NCI-H187 (cell line): ENCODE data around the gene GNB4.
A peak's percentile ranks its signal among the peaks of the same experiment; 100 is the strongest.

ENCODE experiments used
- DNase-seq, 2 experiments: peaks; one replicate each; lab custom pipeline; 2025; lab: John Stamatoyannopoulos, UW

GNB4 gene

DNA sequence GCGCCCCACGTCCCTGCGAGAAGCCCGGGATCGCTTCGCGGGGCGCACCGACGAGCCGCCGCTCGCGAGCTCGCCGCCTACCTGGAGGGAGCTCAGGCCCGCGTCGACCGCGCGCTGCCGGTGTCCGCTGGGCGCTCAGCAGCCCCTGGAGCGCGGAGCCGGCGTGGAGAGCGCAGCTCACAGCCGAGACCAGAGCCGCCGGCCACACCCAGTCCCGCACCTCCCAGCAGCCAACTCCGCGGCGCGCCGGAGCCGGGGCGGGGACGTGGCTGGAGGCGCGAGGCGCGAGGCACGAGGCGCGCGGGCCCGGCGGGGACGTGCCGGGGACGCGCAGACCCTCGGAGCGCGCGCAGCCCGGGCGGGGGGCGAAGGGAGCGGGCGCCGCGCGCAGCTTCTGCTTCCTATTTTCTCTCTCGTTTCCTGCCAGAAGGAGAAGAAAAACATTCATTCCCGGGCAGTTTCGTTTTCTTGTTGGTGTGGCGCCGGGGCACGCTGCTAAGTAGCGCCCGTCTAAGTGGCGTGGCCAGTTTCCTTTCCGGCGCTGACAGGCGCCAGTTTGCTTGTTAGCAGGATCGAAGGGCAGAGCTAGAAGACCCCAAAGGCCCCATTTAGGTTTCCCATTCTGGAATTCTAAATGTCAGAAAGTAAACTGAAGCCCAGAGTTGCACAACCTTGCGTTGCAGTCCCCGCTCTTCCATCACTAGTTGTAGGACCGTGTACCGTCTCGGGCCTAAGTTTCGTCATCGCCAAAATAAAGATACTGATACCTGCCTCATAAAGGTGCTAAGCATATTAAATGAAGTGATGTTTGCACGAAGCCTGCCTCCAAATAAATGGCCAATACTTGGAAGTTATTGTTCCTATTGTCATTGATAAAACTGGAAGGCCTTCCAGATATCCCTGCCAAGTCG lies at the start of gene GNB4:
GNB4 (minus strand) TSS at position 206 of the 911 bp plus-strand sequence. CDS start 25,270 bp downstream, outside the sequence.
- peak; percentile 35 to 49 for DNase-seq

DNA sequence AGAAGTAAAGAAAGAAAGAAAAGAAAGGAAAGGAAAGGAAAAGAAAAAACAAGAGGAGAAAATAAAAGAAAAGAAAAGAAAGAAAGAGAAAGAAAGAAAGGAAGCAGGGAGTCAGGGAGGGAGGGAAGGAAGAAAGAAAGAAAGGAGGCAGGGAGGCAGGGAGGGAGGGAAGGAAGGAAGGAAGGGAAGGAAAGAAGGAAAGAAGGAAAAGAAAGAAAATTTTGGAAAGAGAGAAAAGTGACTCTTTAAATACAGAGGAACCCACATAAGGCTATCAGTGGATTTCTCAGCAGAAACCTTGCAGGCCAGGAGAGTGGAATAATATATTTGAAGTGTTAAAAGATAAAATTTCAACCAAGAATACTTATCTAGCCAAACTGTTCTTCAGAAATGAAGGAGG lies 44.2 kb upstream of the GNB4 start:
- DNase-seq: no peak

DNA sequence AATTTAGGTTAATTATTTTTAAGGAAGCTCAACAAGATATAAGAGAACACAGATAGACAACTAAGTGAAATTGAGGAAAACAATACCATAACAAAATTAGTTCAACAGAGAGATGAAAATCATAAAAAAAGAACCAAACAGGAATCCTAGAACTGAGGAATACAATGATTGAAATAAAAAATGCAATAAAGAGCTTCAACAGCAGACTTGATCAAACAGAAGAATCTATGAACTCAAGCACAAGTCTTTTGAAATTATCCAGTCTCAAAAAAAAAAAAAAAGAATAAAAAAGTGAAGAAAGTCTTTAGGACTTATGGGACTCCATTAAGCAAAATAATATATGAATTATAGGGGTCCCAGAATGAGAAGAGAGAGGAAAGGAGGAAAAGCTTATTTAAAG lies 42.0 kb upstream of the GNB4 start:
- no peak for DNase-seq

- no peak for DNase-seq
These were observed 36.9 kb upstream of the GNB4 start for GRCh38 chr3:179488213-179488612.

- no peak for DNase-seq
These were observed 35.5 kb upstream of the GNB4 start for GRCh38 chr3:179486806-179487205.

DNA sequence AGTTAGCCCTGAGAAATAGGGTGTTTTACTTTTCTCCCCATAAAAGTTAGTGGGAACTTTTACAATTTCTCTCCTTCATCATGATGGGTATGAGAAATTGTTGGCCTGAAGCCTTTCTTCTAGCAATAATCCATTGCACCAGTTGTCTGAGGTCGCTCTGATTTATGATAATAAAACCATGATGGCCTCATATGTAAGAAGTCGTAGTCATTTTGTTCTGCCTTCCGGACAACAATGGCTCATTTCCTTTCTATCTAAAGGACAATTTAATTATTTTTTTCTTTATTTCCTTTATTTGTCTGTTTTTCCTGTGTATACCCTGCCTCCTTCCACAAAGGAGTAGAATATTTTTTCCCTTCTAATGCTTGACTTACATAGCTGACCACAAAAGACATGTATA lies 31.6 kb upstream of the GNB4 start:
- DNase-seq: no peak

GRCh38 chr3:179476215-179476614 lies 24.9 kb upstream of the GNB4 start:
- DNase-seq: no peak

- no peak for DNase-seq
These were observed 23.2 kb upstream of the GNB4 start for GRCh38 chr3:179474480-179474879.

DNA sequence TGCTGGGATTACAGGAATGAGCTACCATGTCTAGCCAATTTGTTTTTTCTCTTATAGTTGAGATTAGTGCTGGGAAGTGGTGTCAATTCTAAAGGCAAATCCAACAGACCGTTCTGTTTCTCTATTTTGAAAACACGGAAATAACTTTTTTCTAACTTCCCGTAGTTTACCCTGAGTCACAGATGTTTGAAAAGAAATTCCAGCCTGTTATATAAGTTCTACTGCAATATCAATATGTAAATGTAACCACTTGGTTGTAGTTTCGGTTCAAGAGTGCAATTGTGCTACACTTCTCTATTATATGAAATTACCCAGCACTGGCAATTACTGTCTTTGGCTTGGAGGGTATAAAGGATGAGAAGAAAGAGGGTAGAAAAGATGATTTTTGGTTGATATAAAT lies 22.3 kb upstream of the GNB4 start:
- DNase-seq: no peak

- no peak for DNase-seq
These were observed 13.2 kb upstream of the GNB4 start for GRCh38 chr3:179464323-179465092.

DNA sequence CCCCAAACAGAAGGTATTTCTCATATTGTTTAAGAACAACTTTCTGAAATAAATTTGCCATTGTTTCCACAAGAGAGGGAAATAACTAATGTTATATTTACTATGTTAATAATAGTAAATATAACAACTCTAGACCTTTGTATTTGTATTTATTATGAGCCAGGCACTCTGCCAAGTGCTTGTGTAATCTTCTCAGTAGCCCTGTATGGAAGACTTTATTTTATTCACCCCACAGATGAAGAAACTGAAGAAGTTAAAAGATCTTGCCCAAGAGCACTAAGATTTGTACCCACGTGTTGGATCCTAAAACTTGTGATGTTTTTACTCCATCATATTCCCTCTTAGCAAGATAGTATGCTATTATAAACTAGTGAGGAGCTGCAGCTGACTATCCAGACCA lies 12.0 kb upstream of the GNB4 start:
- no peak for DNase-seq

GRCh38 chr3:179460260-179460659 lies 9.0 kb upstream of the GNB4 start:
- no peak for DNase-seq

GRCh38 chr3:179455954-179456353 lies 4.7 kb upstream of the GNB4 start:
- no peak for DNase-seq

DNA sequence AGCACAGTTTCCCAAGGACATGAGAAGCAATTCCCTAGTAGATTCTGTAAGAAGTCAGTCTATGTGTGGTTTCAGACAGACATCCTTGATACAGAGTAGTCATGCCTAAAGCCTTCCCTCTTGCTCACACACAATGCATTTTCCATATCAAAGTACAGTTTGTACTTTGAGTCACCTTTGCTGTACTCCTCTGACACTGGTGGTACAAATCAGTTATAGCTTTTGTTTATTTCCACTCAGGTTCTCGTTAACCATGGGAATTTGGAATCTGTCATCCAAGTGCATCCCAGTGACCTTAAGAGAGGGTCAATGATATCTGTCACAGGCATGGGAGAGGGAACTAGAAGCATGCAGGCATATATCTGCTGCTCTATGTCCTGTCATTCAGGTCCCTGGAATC lies 3.6 kb upstream of the GNB4 start:
- no peak for DNase-seq

DNA sequence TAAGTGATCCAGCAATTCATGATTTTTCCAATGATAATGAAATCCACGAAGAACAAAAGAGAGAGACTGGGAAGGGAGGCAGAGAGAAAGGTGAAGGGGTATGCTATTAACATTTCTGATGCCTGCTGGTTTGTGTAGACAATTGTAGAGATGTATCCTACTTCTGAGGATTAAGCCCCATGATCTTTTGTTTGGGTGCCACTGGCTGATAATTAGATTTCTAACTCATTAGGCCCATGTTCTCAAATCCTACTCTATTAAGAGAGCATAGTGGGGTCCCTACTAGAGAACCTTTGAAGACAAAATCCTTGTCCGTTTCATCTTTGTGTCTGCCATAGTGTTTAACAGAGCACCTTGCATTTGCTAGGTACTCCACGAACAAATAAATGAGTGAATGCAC lies 2.7 kb upstream of the GNB4 start:
- DNase-seq: no peak

GRCh38 chr3:179452872-179453271 lies 1.6 kb upstream of the GNB4 start:
- DNase-seq: no peak

DNA sequence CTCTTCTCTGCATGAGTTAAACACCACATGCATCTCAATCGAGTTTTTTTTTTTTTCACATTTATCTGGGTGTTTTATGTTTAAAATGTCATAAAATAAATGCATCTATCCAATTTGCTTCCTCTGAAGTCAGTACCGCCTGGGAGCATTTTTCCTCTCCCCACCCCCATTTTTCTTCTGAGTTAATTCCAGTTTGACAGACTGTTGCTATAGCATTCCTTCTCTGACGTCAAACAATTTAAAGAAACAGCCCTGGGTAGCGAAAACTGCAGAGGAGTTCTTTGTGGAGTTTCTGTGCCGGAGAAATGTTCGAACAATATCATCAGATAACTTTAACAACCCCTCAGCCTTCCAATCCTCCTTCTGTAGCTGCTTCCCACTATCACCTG lies 900 bp upstream of the GNB4 start:
- DNase-seq: no peak

- DNase-seq: no peak
These were observed 387 bp downstream of the GNB4 start for GRCh38 chr3:179450901-179451264.

GRCh38 chr3:179450261-179450701 lies 989 bp downstream of the GNB4 start:
- DNase-seq: no peak

DNA sequence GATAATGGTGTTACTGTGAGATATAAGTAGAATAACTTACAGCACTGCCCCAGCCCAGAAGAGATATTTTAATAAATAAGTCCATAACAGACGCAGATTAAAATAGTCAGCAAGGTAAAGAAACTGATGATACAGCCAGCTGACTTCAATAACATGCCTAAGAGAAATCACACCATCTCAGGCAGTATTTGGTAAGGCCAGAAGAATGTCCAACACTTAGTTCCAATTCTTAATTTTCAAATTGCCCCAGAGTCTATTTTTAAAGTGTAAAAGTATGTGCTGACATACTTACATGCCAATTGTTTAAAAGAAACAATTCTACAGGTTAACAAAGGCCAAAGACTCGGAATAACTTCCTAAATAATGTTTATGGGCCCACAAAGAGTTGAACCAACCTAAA lies 1.6 kb downstream of the GNB4 start:
- no peak for DNase-seq

DNA sequence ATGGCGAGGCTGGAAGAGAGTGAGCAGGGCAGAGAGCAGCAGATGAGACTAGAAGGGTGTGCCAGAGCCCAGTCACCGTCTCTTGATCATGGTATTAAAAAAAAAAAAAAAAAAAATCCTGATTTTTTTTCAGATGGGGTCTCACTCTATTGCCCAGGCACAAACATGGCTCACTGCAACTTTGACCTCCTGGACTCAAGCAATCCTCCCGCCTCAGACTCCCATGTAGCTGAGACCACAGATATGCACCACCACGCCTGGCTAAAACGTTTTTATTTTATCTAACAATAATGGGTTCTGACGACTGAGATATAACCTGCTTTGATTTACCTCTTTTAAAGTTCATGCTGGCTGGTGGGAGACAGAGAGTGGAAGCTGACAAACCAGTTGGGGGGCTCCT lies 4.0 kb downstream of the GNB4 start:
- no peak for DNase-seq

DNA sequence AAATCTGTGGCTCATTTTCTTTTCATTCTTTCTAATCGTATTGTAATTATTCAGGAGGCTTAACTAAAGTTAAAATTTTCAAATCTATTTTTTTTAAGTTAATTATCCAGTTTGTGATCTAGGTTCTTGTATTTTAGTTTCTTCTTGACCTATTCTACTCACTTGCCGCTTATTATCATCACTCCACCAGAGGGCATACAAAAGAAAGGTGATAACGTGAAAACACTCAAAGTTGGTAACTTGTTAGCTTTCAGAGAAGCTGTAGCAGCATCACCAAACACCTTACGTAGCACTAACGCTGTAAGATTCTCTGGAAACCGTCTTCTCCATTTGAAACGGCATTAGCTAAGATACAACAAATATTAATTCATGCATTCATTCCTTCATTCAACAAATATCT lies 4.8 kb downstream of the GNB4 start:
- DNase-seq: no peak

- DNase-seq: no peak
These were observed 12.4 kb downstream of the GNB4 start for GRCh38 chr3:179438841-179439240.
